ENCODE data around the gene RPRD2.
"Not testable (repeated sequence)": the region's sequence is repeated elsewhere in the genome, so short reads cannot be mapped to it uniquely, and the experiment has no call there.

The RPRD2 gene

GRCh38 chr1:150388241-150388640 is 24.3 kb downstream of the RPRD2 start:
- in situ Hi-C loops (cut with MboI; ENCODE audit: low sequenced_read_pairs) = no loop called here

- in situ Hi-C loops (cut with MboI; ENCODE audit: low sequenced_read_pairs) = no loop called here
Measured at GRCh38 chr1:150389650-150390049, 25.7 kb downstream of the RPRD2 start.

GRCh38 chr1:150392627-150393026 is 28.7 kb downstream of the RPRD2 start:
- in situ Hi-C loops (cut with MboI; ENCODE audit: low sequenced_read_pairs) = no loop called here

GRCh38 chr1:150395115-150395514 is 31.2 kb downstream of the RPRD2 start:
- in situ Hi-C loops (cut with MboI; ENCODE audit: low sequenced_read_pairs) = not testable (repeated sequence)

- in situ Hi-C loops (cut with MboI; ENCODE audit: low sequenced_read_pairs) = no loop called here
Measured at GRCh38 chr1:150397392-150398032, 33.6 kb downstream of the RPRD2 start.

GRCh38 chr1:150404465-150404864 is 40.5 kb downstream of the RPRD2 start:
- in situ Hi-C loops (cut with MboI; ENCODE audit: low sequenced_read_pairs) = no loop called here

GRCh38 chr1:150405660-150406059 is 41.7 kb downstream of the RPRD2 start:
- in situ Hi-C loops (cut with MboI; ENCODE audit: low sequenced_read_pairs) = no loop called here

GRCh38 chr1:150406483-150406882 is 42.5 kb downstream of the RPRD2 start:
- in situ Hi-C loops (cut with MboI; ENCODE audit: low sequenced_read_pairs) = no loop called here

GRCh38 chr1:150407330-150407729 is 43.4 kb downstream of the RPRD2 start:
- in situ Hi-C loops (cut with MboI; ENCODE audit: low sequenced_read_pairs) = no loop called here

- in situ Hi-C loops (cut with MboI; ENCODE audit: low sequenced_read_pairs) = no loop called here
Measured at GRCh38 chr1:150408800-150409199, 44.9 kb downstream of the RPRD2 start.

- in situ Hi-C loops (cut with MboI; ENCODE audit: low sequenced_read_pairs) = no loop called here
Measured at GRCh38 chr1:150409504-150410362, 45.8 kb downstream of the RPRD2 start.

GRCh38 chr1:150410582-150411101 is 46.7 kb downstream of the RPRD2 start:
- in situ Hi-C loops (cut with MboI; ENCODE audit: low sequenced_read_pairs) = no loop called here

- in situ Hi-C loops (cut with MboI; ENCODE audit: low sequenced_read_pairs) = no loop called here
Measured at GRCh38 chr1:150414592-150414991, 50.6 kb downstream of the RPRD2 start.

- in situ Hi-C loops (cut with MboI; ENCODE audit: low sequenced_read_pairs) = no loop called here
Measured at GRCh38 chr1:150415800-150416199, 51.9 kb downstream of the RPRD2 start.

- in situ Hi-C loops (cut with MboI; ENCODE audit: low sequenced_read_pairs) = no loop called here
Measured at GRCh38 chr1:150420560-150421265, 56.8 kb downstream of the RPRD2 start.

- in situ Hi-C loops (cut with MboI; ENCODE audit: low sequenced_read_pairs) = no loop called here
Measured at GRCh38 chr1:150422541-150422940, 58.6 kb downstream of the RPRD2 start.

- in situ Hi-C loops (cut with MboI; ENCODE audit: low sequenced_read_pairs) = no loop called here
Measured at GRCh38 chr1:150429805-150430204, 65.9 kb downstream of the RPRD2 start.

- in situ Hi-C loops (cut with MboI; ENCODE audit: low sequenced_read_pairs) = no loop called here
Measured at GRCh38 chr1:150441121-150441520, 77.2 kb downstream of the RPRD2 start.

- in situ Hi-C loops (cut with MboI; ENCODE audit: low sequenced_read_pairs) = no loop called here
Measured at GRCh38 chr1:150444232-150444631, 80.3 kb downstream of the RPRD2 start.

- in situ Hi-C loops (cut with MboI; ENCODE audit: low sequenced_read_pairs) = no loop called here
Measured at GRCh38 chr1:150456146-150456647, 92.2 kb downstream of the RPRD2 start.

GRCh38 chr1:150464422-150464826 is 100.5 kb downstream of the RPRD2 start:
- in situ Hi-C loops (cut with MboI; ENCODE audit: low sequenced_read_pairs) = no loop called here

Measured in HL-60/S4 treated with phorbol 12-myristate 13-acetate at 8.2 ng/mL for 4 days and 3 days (cell line).